GM10847 (cell line): ENCODE data around the gene ASB6.

Experiments
- POLR2A ChIP-seq: IDR thresholded peaks from 2 replicates; pipeline ENCODE4 v1.6.1; 2011; ENCODE audit not compliant: insufficient read length; ENCODE audit errors: extremely low read depth

ASB6 gene

GRCh38 chr9:129653823-129654553, 12.0 kb upstream of the ASB6 start:
- TF ChIP-seq POLR2A: no peak

- no peak for TF ChIP-seq POLR2A
These were observed 8.8 kb upstream of the ASB6 start for GRCh38 chr9:129650680-129651235.

DNA sequence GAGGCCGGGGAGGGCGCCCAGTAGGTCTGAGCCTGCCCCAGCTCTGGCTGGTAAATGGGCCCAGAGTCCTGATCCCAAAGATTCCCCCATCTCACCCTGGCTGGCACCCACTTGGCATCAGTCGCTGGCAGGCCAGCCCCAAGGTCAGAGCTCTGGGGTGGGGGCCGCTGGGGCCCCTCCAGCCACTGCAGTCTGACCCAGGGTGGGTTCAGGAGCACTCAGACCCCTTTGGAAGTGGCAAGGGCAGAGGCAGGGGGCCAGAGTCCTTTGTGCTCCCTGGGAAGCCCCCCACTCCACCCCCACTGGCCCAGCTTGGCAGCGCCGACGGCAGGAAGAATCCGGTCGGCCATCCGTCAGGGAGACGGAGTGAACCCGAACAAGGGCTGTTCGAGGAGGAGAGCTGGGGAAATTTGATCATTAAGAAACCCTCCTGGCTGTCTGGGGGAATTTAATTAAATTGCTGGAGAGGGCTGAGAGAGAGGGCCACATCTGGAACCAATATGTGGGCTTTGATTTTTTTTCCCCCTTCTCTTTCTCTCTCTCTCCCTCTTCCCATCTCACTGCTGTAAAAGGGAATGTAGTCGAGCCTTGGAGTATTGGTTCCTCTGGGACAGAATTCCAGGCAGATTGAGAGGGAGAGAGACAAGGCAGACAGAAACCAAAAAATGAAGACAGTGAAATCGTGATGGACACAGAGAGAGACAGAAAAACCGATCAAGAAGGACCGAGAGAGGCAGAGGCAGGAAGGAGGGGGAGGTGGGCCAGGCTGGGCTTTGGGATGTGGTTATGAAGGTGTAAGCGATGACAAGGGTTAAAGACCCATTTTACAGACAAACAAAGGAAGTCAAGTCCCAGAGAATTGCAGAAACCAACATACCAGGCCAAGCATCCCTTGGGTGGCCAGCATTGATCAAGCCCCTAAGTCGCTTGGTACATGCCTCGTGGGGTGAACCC, 8.1 kb upstream of the ASB6 start:
- TF ChIP-seq POLR2A: no peak

GRCh38 chr9:129648764-129649115, 6.8 kb upstream of the ASB6 start:
- no peak for TF ChIP-seq POLR2A

GRCh38 chr9:129648092-129648763, 6.3 kb upstream of the ASB6 start:
- no peak for TF ChIP-seq POLR2A

- no peak for TF ChIP-seq POLR2A
These were observed 5.7 kb upstream of the ASB6 start for GRCh38 chr9:129647635-129648034.

DNA sequence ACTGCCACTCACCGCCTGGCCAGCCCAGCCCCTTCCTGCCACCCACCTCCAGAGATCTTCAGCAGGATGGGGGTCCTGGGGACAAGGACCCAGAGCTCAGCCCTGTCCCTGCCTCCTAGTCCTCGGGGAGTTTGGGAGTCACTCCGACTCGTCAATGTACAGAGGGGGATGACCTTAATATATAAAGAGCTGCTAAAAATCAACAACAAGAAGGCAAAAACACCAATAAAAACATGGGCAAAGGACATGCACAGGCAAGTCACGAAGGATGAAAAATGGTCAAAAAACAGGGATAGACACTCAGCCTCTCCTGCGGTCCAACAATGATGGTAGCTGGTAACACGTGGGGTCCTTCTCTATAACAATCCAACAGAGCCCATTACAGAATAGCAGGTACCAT, 4.7 kb upstream of the ASB6 start:
- TF ChIP-seq POLR2A: no peak

GRCh38 chr9:129646252-129646651, 4.3 kb upstream of the ASB6 start:
- no peak for TF ChIP-seq POLR2A

- TF ChIP-seq POLR2A: no peak
These were observed 3.0 kb upstream of the ASB6 start for GRCh38 chr9:129644902-129645301.

- no peak for TF ChIP-seq POLR2A
These were observed 2.4 kb upstream of the ASB6 start for GRCh38 chr9:129644365-129644764.

- no peak for TF ChIP-seq POLR2A
These were observed 1.8 kb upstream of the ASB6 start for GRCh38 chr9:129643706-129644105.

- no peak for TF ChIP-seq POLR2A
These were observed 841 bp downstream of the ASB6 start for GRCh38 chr9:129640871-129641749.

GRCh38 chr9:129640086-129640870, 1.7 kb downstream of the ASB6 start:
- TF ChIP-seq POLR2A: no peak

- TF ChIP-seq POLR2A: no peak
These were observed 2.2 kb downstream of the ASB6 start for GRCh38 chr9:129639756-129640085.
